HepG2 (cell line): ENCODE measurements around the gene GIMAP8. TPM values are rescaled to one million over a fixed set of nuclear protein-coding genes. Genes with fewer than 3 reads are reported as not detected.

Experiments used
- ATAC-seq: fragments of 200-7000 bp; cut with Tn5 transposase; 3 replicates; pipeline ENCODE4 v1.9.1; 2020; ENCODE audit warnings: mild to moderate bottlenecking, moderate library complexity
- BruUV-seq: library from RNA; stranded (reverse); fragments of 400-500 nt; replicated peaks from 2 replicates; lab custom pipeline; 2021; lab: Mats Ljungman, UMichigan
- CTCF ChIA-PET: fragments of 300-600 bp; formaldehyde crosslinking; extraction: SDS; loops from one replicate; lab custom pipeline; 2021; ENCODE audit warnings: low total read pairs, inconsistent platforms, low intra/inter-chr PET ratio; lab: Yijun Ruan, JAX
- POLR2A ChIA-PET: fragments of 350-600 bp; sonication (Branson Sonifier 250); formaldehyde crosslinking; loops from one replicate; lab custom pipeline; 2020; ENCODE audit warnings: antibody characterized with exemption, inconsistent platforms; lab: Yijun Ruan, JAX
- DNase-seq: peaks from one replicate; pipeline ENCODE4 v3.0.0-alpha.2; 2015; ENCODE audit warnings: low spot score
- FAIRE-seq: peaks from 3 replicates; lab custom pipeline; 2011; peaks lifted over from hg19 to GRCh38; lab: Jason Lieb, UNC
- H2AFZ ChIP-seq: one replicate; pipeline ENCODE4 v1.6.1; 2011; ENCODE audit warnings: low read length, inconsistent platforms
- H3K27ac ChIP-seq: fragments of 300-600 bp; 3 replicates; pipeline ENCODE4 v1.8.0; 2011; ENCODE audit warnings: mixed run types, mild to moderate bottlenecking, mixed read lengths, low read length, inconsistent platforms; ENCODE audit not compliant: insufficient read depth; ENCODE audit errors: extremely low read length
- H3K27me3 ChIP-seq, 2 experiments: fragments of 200-600 bp in 1 of 2; 2 replicates in 1 of 2; 3 replicates in 1 of 2; pipeline versions ENCODE4 v1.6.0 to v1.8.0; 2011; ENCODE audit warnings: low read length in 2 of 2, mild to moderate bottlenecking in 2 of 2, moderate library complexity in 2 of 2, inconsistent platforms in 1 of 2; ENCODE audit not compliant: insufficient read depth in 2 of 2, control insufficient read depth in 1 of 2
- H3K36me3 ChIP-seq, 2 experiments: fragments of 200-600 bp in 1 of 2; replicated peaks in 1 of 2; 2 replicates in 1 of 2; 3 replicates in 1 of 2; pipeline versions ENCODE4 v1.5.1 to v1.8.0; 2011; ENCODE audit warnings: low read length in 2 of 2, inconsistent platforms in 1 of 2; ENCODE audit not compliant: insufficient read depth in 2 of 2, control insufficient read depth in 1 of 2
- H3K4me1 ChIP-seq: 2 replicates; pipeline ENCODE4 v1.5.1; 2012; ENCODE audit warnings: low read length, inconsistent platforms; ENCODE audit not compliant: insufficient read depth
- H3K4me2 ChIP-seq: 2 replicates; pipeline ENCODE4 v1.6.0; 2011; ENCODE audit warnings: low read depth, low read length, inconsistent platforms
- H3K4me3 ChIP-seq, 3 experiments: fragments of 200-600 bp in 1 of 3; sonication (generic), shearing (Covaris generic) in 1 of 3; replicated peaks in 1 of 3; 2 replicates each; pipeline ENCODE4 v1.5.1; 2011 to 2016; ENCODE audit warnings: low read length in 3 of 3, inconsistent platforms in 2 of 3, low read depth in 2 of 3, mild to moderate bottlenecking in 2 of 3, control low read depth in 1 of 3, mixed read lengths in 1 of 3; ENCODE audit not compliant: insufficient read depth in 1 of 3
- H3K79me2 ChIP-seq: one replicate; pipeline ENCODE4 v1.6.1; 2011; ENCODE audit warnings: low read length, inconsistent platforms; ENCODE audit not compliant: insufficient read depth
- H3K9ac ChIP-seq: 2 replicates; pipeline ENCODE4 v1.6.0; 2011; ENCODE audit warnings: mild to moderate bottlenecking, low read depth, low read length, inconsistent platforms; ENCODE audit not compliant: insufficient read depth
- H3K9me3 ChIP-seq: 2 replicates; pipeline ENCODE4 v1.5.1; 2012; ENCODE audit warnings: mild to moderate bottlenecking, low read length
- H4K20me1 ChIP-seq: 2 replicates; pipeline ENCODE4 v1.6.0; 2011; ENCODE audit warnings: inconsistent platforms, mild to moderate bottlenecking, low read length, moderate library complexity; ENCODE audit not compliant: insufficient read depth
- CHCHD3 ChIP-seq: sonication (generic); formaldehyde crosslinking; IDR thresholded peaks from 2 replicates; pipeline ENCODE4 v1.8.0; 2022; ENCODE audit warnings: mild to moderate bottlenecking, missing genetic modification reagents, moderate library complexity
- ETV5 ChIP-seq: IDR thresholded peaks from 2 replicates; pipeline ENCODE4 v1.6.1; 2018; ENCODE audit warnings: missing biosample characterization, missing genetic modification reagents, inconsistent platforms, borderline replicate concordance
- FOXA1 ChIP-seq, 2 experiments: fragments of 450-650 bp in 1 of 2; sonication (generic) in 1 of 2; formaldehyde crosslinking in 1 of 2; IDR thresholded peaks; 2 replicates each; pipeline versions ENCODE4 v1.4.0 to v1.6.1; 2016 to 2020; ENCODE audit warnings: missing genetic modification reagents in 1 of 2
- GATAD2A ChIP-seq: IDR thresholded peaks from 2 replicates; pipeline ENCODE4 v1.6.1; 2016
- MEF2D ChIP-seq: sonication (generic); formaldehyde crosslinking; IDR thresholded peaks from 2 replicates; pipeline ENCODE4 v1.5.1; 2020; ENCODE audit warnings: mild to moderate bottlenecking, missing genetic modification reagents
- PHF20 ChIP-seq: sonication (generic); formaldehyde crosslinking; IDR thresholded peaks from 2 replicates; pipeline ENCODE4 v1.5.0; 2020; ENCODE audit warnings: mild to moderate bottlenecking, missing genetic modification reagents
- RARA ChIP-seq: IDR thresholded peaks from 2 replicates; pipeline ENCODE4 v1.6.1; 2016; ENCODE audit warnings: missing genetic modification reagents, missing compliant biosample characterization
- ZNF224 ChIP-seq: sonication (generic); formaldehyde crosslinking; IDR thresholded peaks from 2 replicates; pipeline ENCODE4 v1.5.0; 2020; ENCODE audit warnings: mild to moderate bottlenecking, missing genetic modification reagents
- ZNF441 ChIP-seq: sonication (generic); formaldehyde crosslinking; IDR thresholded peaks from 2 replicates; pipeline ENCODE4 v1.7.0; 2021; ENCODE audit warnings: missing genetic modification reagents, borderline replicate concordance
- WGBS: methylation state at CpG from one replicate; pipeline ENCODE4 v1.1.6; 2017; ENCODE audit warnings: low lambda C conversion rate; 5-methylcytosine and 5-hydroxymethylcytosine counted together
- in situ Hi-C: cut with HindIII; loops from 2 replicates; pipeline ENCODE4 v1.10.0; 2017; ENCODE audit warnings: low pct_unique_long_range_greater_than_20kb; ENCODE audit not compliant: extremely low pct_ligation_motif_present
- intact Hi-C: fragments of 100-400 bp; cut with micrococcal nuclease; formaldehyde crosslinking; loops from one replicate; pipeline ENCODE4 v1.10.0; 2022; ENCODE audit not compliant: unreplicated experiment
- polyA plus RNA-seq, 8 experiments: library from polyadenylated mRNA; depleted of rRNA in 3 of 8; stranded (reverse) in 7 of 8; unstranded in 1 of 8; fragments of >200 nt; fragmentation: Illumina TruSeq in 4 of 8; extraction: Trizol in 4 of 8; gene quantifications; 2 replicates each; pipeline versions ENCODE4 v1.2.1 to v1.2.3, GENCODE V29; 2011 to 2016; ENCODE audit warnings: low read depth in 4 of 8, missing spikeins in 1 of 8, mixed read lengths in 1 of 8; ENCODE audit not compliant: insufficient read depth in 1 of 8
- total RNA-seq, 5 experiments: library from RNA; depleted of rRNA; stranded (reverse); fragments of >200 nt; fragmentation: Illumina TruSeq; extraction: Trizol; gene quantifications; 2 replicates each; pipeline ENCODE4 v1.2.3, GENCODE V29; 2016; ENCODE audit warnings: low read depth in 1 of 5
- TF ChIP-seq, protein P1 (sequence below): fragments of 450-650 bp; IDR thresholded peaks from 2 replicates; pipeline ENCODE4 v1.6.1; 2016

GIMAP8 gene
- total and polyA plus RNA-seq, 2 of the 13 experiments (the other 11 are each of a cell fraction or from before 2014, with no cell fraction given): not detected

- H4K20me1 ChIP-seq: no peaks in the 10 kb centered on the region
- intact Hi-C loops: no loop called here
- H3K9me3 ChIP-seq: no peaks in the 10 kb centered on the region
- BruUV-seq: no TSS peak
- H3K4me3 ChIP-seq: no peak overlapping the region
- H3K9ac ChIP-seq: no peak overlapping the region
- H2AFZ ChIP-seq: no peak overlapping the region
- no peaks in the 10 kb centered on the region for H3K79me2 ChIP-seq
- 40% methylated on average over 19 of the region's 19 CpGs for WGBS
- no peak for TF ChIP-seq ZNF441
- TF ChIP-seq, protein P1, sequence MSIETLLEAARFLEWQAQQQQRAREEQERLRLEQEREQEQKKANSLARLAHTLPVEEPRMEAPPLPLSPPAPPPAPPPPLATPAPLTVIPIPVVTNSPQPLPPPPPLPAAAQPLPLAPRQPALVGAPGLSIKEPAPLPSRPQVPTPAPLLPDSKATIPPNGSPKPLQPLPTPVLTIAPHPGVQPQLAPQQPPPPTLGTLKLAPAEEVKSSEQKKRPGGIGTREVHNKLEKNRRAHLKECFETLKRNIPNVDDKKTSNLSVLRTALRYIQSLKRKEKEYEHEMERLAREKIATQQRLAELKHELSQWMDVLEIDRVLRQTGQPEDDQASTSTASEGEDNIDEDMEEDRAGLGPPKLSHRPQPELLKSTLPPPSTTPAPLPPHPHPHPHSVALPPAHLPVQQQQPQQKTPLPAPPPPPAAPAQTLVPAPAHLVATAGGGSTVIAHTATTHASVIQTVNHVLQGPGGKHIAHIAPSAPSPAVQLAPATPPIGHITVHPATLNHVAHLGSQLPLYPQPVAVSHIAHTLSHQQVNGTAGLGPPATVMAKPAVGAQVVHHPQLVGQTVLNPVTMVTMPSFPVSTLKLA: peak; percentile 50; the same call in 1 of the 2 replicates
- H3K27me3 ChIP-seq: peaks cover 3 to 59% of the 10 kb centered on the region in 2 experiments; a peak in 4 of 5 replicates
- DNase-seq: no peak
- H3K27ac ChIP-seq: no peak overlapping the region
- in situ Hi-C loops: no loop called here
- no peak for ATAC-seq
- H3K4me2 ChIP-seq: no peak overlapping the region
- ChIA-PET CTCF (interaction anchor here (1.3 kb wide), 1 partner anchor 306 kb away, joined by 4 read pairs; no protein-coding TSS in a partner anchor), POLR2A (no interaction called here)
- no peaks in the 10 kb centered on the region for H3K36me3 ChIP-seq
- FAIRE-seq: no peak
- no peaks in the 10 kb centered on the region for H3K4me1 ChIP-seq
Observed at GRCh38 chr7:150451097-150451793, 815 bp downstream of the GIMAP8 start.

DNA sequence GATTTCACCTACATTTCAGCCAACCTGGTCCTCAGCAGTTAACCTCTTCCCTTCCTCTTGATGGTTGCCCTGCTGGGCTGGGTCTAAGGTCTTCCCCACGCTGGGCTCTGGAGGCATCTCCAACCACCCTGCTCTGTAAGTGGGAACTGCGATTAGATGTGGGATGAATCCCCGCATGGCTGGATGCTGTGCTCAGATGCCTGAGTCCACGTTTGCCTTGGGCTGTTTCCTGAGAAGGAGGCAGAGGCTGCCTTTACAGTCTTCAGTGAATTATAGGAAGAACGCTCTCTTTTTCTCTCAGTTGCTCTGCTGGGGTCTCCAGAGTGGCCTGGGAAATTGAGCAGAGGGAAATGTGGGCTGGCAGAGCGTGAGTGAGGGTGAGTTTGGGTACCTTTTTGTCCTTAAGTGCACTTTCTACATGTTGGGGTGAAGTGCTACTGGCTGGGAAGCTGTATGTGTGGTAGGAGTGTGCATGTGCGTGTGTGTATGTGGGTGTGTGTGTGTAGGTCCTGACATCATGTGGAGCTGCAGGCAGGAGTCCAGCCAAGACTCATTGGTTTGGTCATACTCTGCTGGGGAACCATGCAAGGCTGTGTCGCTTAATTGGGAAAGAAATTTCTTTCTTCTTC lies 1.5 kb downstream of the GIMAP8 start:
- Histone ChIP-seq H3K9me3 (peaks cover 2% of the 10 kb centered on the region; the same call in 1 of the 2 replicates), H3K9ac (no peak overlapping the region), H3K27ac (no peak overlapping the region), H3K4me2 (no peak overlapping the region), H2AFZ (no peak overlapping the region), H3K36me3 (no peaks in the 10 kb centered on the region), H3K4me1 (no peaks in the 10 kb centered on the region), H3K27me3 (peaks cover 3 to 54% of the 10 kb centered on the region in 2 experiments; a peak in 4 of 5 replicates), H3K79me2 (no peaks in the 10 kb centered on the region), H3K4me3 (no peak overlapping the region), H4K20me1 (no peaks in the 10 kb centered on the region)
- FAIRE-seq (no peak), ATAC-seq (no peak), DNase-seq (no peak)
- CTCF ChIA-PET: no interaction called here
- BruUV-seq: no TSS peak
- WGBS: 26% methylated on average over 8 of the region's 8 CpGs
- in situ Hi-C loops: no loop called here
- POLR2A ChIA-PET: no interaction called here
- TF ChIP-seq FOXA1 (IDR thresholded peaks at IDR 0.05) (no peak), FOXA1 (CRISPR knock-in tag; IDR thresholded peaks at IDR 0.05) (no peak), ZNF224 (CRISPR knock-in tag) (no peak), ETV5 (CRISPR knock-in tag) (no peak), GATAD2A (CRISPR knock-in tag) (no peak), RARA (no peak), MEF2D (CRISPR knock-in tag) (no peak), CHCHD3 (CRISPR knock-in tag) (no peak), PHF20 (CRISPR knock-in tag) (no peak)
- intact Hi-C loops: no loop called here
